HG03520 (cell line): ENCODE measurements around the gene VAPB.

Experiments used
- ATAC-seq: cut with Tn5 transposase; IDR thresholded peaks from one replicate; pipeline ENCODE4 v1.9.1; 2021; ENCODE audit warnings: mild to moderate bottlenecking, moderate library complexity; ENCODE audit not compliant: unreplicated experiment

The VAPB gene

GRCh38 chr20:58377766-58378401 is 11.1 kb upstream of the VAPB start:
- no peak for ATAC-seq

GRCh38 chr20:58378704-58379103 is 10.3 kb upstream of the VAPB start:
- ATAC-seq = no peak

DNA sequence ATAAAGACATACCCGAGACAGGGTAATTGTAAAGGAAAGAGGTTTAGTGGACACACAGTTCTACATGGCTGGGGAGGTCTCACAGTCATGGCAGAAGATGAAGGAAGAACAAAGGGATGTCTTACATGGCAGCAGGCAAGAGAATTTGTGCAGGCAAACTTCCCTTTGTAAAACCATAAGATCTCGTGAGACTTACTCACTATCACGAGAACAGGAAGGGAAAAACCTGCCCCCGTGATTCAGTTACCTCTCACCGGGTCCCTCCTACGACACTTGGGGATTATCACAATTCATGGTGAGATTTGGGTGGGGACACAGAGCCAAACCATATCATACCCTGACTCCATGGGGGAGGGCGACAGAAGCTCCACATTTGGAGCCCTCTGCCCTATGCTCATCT is 7.4 kb upstream of the VAPB start:
- ATAC-seq = no peak

DNA sequence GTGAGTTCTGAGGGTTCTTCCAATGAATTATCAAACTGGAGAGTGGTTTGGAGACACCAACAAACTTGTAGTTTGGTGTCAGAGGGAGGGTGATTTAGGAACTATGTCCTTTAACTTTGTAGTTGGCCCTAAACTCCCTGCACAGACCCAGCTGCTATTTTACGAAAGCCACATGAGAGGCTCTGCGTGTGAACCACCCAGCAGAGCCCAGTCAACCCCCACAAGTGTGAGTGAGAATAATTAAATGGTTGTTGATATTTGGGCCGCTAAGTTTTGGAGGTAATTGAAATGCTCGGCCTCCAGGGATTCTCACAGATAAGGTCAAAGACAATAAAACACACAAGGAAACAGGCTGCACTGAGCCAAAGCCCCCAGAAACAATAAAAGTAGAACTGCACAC is 6.9 kb upstream of the VAPB start:
- ATAC-seq = no peak

GRCh38 chr20:58384821-58385220 is 4.2 kb upstream of the VAPB start:
- ATAC-seq = no peak

- no peak for ATAC-seq
Measured at GRCh38 chr20:58388028-58388601, 914 bp upstream of the VAPB start.

DNA sequence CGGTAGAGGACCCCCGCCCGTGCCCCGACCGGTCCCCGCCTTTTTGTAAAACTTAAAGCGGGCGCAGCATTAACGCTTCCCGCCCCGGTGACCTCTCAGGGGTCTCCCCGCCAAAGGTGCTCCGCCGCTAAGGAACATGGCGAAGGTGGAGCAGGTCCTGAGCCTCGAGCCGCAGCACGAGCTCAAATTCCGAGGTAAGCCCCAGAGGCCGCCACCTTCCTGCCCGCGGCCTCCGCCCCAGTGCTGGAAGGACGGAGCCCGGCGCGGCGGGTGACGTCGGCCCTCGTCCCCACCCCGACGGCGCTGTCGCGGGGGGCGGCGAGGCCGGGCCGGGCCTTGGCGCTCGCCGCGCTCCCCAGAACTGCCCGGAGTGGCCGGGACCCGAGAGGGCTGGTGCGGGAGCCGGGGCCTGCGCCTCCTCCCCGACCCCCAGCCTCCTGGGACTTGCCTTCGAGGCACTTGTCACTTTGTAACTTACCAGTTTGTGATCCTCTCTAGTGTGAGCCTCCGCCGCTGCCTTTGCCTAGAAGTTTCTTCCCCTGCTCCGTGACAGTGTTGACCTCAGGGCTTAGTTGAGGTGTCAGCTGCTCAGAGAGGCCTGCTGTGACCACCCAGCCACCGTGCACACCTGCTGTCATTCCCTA is 417 bp downstream of the VAPB start:
- ATAC-seq = peak; percentile 22

- no peak for ATAC-seq
Measured at GRCh38 chr20:58389968-58390658, 1.1 kb downstream of the VAPB start.

DNA sequence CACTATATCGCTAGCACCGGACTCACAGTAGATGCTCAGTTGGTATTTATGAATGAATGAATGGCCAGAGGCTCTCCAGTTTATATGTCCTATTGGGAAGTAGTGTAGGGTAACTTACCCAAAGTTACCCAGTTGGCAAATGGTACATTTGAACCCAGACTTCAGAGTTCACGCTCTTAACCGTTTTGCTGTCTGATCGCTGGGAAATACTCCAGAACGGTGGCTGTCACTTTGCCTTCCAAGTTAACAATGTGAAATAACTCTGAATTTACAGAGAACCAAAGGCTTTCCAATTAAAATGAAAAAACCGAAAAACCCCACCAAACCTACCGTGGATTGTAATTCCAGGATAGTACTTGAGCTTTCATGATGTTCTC is 1.6 kb downstream of the VAPB start:
- ATAC-seq = no peak

GRCh38 chr20:58392286-58392685 is 3.3 kb downstream of the VAPB start:
- ATAC-seq = no peak

GRCh38 chr20:58393299-58393698 is 4.3 kb downstream of the VAPB start:
- ATAC-seq = no peak

DNA sequence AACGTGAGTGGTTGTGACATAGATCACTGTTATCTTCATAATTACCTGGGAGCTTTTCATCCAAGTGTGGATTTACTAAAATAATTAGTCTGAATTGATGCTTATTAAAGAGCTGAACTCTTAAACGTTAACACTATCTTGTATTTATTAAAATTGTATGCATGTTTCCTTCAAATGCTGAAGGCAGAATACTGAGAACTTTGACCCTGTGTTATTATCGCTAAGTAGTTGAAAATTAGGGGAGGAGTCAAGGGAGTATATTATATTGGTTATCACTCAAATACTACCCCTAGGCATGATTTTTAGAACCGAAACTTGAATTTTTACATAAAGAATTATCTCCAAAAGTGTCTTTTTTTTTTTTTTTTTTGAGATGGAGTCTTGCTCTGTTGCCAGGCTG is 5.8 kb downstream of the VAPB start:
- no peak for ATAC-seq

- ATAC-seq = no peak
Measured at GRCh38 chr20:58395604-58396003, 6.6 kb downstream of the VAPB start.

GRCh38 chr20:58397429-58397828 is 8.4 kb downstream of the VAPB start:
- no peak for ATAC-seq

DNA sequence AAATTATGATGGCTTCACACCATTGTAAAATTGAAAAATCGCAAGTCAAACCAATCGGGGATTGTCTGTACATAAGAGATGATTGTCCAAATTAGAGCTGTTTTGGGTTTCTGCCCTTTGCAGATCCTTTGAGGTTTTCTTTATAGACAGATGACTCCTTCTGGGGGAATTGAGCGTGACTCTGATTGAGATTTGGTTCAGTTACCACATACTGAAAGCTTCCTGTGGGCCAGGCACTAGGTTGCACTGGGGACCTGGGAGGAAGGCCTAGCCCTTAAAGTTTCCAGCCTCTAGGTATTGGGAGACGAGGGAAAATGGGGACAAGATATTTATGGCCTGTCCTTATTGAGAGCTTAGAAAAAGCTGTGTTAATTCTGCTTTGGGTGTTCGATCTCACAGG is 9.2 kb downstream of the VAPB start:
- ATAC-seq = no peak

DNA sequence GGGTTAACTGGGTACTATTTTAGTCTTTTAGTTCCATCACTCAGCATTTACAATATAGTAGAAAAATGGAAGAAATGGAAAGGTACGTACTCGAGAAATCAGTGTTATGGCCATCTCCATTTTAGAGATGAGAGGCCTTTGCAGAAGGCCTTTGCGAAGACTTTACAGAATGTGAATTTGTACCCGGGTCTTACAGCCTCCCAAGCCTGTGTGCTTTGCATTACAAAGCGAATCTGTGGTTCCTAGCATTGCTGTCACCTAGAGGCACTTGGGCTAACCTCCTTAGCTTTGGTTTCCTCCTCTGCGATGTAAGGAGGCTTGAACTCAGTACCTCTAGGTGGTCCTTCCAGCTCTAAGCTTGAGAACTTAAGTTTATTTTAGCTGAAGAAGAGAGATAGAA is 10.9 kb downstream of the VAPB start:
- no peak for ATAC-seq

DNA sequence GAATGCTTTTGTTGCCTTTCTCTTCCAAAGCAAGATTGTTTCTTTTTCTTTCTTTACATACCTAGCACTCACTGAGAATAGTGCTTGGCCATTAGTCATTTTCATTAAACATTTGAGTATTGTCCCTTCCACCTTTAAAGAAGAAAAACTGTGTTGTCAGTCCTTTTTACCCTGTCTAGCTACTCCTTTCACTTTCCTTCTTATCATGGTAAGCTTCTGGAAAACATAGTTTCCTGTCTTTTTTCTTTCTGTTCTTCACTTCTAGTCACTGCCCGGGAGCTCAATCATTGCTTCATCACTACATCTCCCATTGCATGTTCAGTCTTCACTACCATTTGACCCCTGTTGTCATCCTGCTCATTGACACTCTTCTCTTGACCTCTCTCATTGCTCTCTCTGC is 12.1 kb downstream of the VAPB start:
- no peak for ATAC-seq

DNA sequence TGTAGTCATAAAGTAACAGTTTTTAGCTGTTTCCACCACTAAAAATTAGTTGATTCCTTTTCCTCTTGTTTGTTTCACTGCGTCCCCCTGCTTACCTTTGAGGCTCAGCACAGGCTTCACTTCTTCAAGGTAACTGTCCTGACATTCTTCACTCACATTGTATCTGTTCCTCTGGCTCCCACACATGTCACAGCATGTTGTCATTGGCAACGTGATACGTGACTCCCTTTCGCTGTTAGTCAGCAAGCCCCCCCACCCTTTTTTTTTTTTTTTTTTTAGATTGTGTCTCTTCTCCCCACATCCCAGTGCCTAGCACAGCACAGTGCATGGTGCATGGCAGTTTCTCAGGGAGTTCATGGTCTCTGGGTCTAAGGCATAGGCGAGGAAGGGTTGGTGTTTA is 13.3 kb downstream of the VAPB start:
- no peak for ATAC-seq

DNA sequence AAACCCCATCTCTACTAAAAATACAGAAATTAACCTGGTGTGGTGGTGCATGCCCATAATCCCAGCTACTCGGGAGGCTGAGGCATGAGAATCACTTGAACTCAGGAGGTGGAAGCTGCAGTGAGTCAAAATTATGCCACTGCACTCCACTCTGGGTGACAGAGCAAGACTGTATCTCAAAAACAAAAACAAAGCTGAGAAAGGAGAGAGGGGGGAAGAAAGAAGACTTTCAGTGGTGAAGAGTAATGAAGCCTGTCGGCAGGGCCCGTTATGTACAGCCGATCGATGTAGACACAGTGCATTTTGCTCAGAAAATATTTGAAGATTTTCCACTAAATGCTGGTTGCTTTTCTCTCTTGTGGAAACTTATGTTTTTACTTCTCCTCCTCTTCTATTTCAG is 13.8 kb downstream of the VAPB start:
- peak; percentile 71 for ATAC-seq

DNA sequence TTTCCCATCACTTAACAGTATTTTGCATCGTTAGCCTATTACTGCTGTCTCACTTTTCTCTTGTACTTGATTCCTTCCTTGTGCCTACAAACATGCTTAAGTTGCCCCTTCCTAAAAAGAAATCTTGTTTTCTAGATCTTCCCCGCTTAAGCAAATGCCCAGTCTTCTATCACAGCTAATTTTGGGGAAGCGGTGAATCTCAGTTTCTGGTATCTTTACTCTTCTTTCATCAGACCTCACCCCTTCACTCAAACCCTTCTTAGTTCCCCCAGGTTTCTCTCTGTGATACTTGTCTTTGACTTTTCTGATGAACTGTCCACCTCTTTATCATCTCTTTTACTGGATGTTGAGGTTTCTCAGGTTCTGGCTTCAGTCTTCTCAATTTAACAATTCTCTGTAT is 14.2 kb downstream of the VAPB start:
- ATAC-seq = no peak

DNA sequence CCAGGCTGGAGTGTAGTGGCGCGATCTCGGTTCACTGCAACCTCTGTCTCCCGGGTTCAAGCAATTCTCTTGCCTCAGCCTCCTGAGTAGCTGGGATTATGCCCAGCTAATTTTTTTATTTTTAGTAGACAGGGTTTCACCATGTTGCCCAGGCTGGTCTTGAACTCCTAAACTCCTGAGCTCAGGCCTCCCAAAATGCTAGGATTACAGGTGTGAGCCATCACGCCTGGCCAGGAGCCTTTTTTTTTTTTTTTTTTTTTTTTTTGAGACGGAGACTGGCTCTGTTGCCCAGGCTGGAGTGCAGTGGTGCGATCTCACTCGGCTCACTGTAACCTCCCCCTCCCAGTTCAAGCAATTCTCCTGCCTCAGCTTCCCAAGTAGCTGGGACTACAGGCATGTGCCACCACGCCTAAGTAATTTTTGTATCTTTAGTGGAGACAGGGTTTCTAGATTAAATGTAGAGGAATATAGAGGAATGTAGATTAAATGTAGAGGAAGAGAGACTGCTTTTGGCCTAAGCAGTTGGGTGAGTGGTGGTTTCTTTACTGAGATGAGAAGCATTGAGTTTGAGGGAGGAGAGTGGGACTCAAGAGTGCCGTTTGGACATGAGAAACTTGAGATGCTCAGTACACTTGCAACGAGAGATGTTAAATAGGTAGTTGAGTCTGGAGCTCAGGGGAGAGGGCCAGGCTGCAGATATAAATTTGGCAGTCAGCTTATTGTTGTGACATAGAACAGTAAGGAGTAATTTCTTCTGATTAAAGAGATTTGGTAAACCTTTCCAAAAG is 16.7 kb downstream of the VAPB start:
- ATAC-seq = no peak
